ENCODE results near the gene IFI44.

DNA sequence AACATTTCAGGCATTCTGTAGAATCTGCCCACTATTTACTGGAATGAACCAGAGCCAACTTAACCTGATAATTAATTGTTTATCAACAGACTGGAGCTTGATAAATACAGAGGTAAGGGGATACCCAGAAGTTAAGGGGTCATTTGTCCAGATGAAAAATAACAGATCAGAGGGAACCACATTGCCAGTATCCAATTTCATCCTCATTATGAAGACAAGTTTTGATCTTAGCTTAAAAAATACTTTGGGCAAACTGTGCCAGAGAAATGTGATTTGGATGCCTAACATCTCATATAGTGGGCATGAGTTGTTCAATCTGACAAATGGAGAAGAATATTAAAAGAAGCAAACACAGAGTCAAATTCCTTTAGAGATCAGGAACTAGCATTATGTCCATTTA is 63.7 kb downstream of the IFI44 start:
- TF ChIP-seq, protein P1, sequence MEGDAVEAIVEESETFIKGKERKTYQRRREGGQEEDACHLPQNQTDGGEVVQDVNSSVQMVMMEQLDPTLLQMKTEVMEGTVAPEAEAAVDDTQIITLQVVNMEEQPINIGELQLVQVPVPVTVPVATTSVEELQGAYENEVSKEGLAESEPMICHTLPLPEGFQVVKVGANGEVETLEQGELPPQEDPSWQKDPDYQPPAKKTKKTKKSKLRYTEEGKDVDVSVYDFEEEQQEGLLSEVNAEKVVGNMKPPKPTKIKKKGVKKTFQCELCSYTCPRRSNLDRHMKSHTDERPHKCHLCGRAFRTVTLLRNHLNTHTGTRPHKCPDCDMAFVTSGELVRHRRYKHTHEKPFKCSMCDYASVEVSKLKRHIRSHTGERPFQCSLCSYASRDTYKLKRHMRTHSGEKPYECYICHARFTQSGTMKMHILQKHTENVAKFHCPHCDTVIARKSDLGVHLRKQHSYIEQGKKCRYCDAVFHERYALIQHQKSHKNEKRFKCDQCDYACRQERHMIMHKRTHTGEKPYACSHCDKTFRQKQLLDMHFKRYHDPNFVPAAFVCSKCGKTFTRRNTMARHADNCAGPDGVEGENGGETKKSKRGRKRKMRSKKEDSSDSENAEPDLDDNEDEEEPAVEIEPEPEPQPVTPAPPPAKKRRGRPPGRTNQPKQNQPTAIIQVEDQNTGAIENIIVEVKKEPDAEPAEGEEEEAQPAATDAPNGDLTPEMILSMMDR (IDR thresholded peaks at IDR 0.05) = no peak
- TF ChIP-seq ZFX (IDR thresholded peaks at IDR 0.05; ENCODE audit: borderline replicate concordance) = no peak

Measured in 22Rv1 (cell line).